GM23248 (cell line): ENCODE results near the gene CR1L. TPM values are rescaled to one million over a fixed set of nuclear protein-coding genes. Genes with fewer than 3 reads are reported as not detected.
"Not testable (repeated sequence)": the region's sequence is repeated elsewhere in the genome, so short reads cannot be mapped to it uniquely, and the experiment has no call there.

Experiments used
- DNase-seq: peaks from one replicate; pipeline ENCODE4 v3.0.0-alpha.2; 2015
- H2AFZ ChIP-seq: fragments of 200-600 bp; sonication (generic); 2 replicates; pipeline ENCODE4 v1.6.1; 2016; ENCODE audit warnings: antibody characterized with exemption
- H3F3A ChIP-seq: fragments of 200-600 bp; sonication (generic); 2 replicates; pipeline ENCODE4 v1.6.1; 2016; ENCODE audit warnings: mild to moderate bottlenecking, antibody characterized with exemption, mixed run types; ENCODE audit not compliant: insufficient read depth
- H3K27ac ChIP-seq: fragments of 200-600 bp; sonication (generic); 2 replicates; pipeline ENCODE4 v1.5.1; 2016; ENCODE audit warnings: mild to moderate bottlenecking
- H3K27me3 ChIP-seq: fragments of 200-600 bp; sonication (generic); replicated peaks from 2 replicates; pipeline ENCODE4 v1.6.1; 2016; ENCODE audit warnings: mild to moderate bottlenecking; ENCODE audit not compliant: insufficient read depth
- H3K36me3 ChIP-seq: fragments of 200-600 bp; sonication (generic); 2 replicates; pipeline ENCODE4 v1.6.1; 2016; ENCODE audit warnings: low read depth, mild to moderate bottlenecking
- H3K4me1 ChIP-seq: fragments of 200-600 bp; sonication (generic); 2 replicates; pipeline ENCODE4 v1.6.1; 2016; ENCODE audit warnings: mild to moderate bottlenecking; ENCODE audit not compliant: insufficient read depth
- H3K4me2 ChIP-seq: fragments of 200-600 bp; sonication (generic); one replicate; pipeline ENCODE4 v1.6.1; 2016; ENCODE audit warnings: mild to moderate bottlenecking; ENCODE audit not compliant: unreplicated experiment
- H3K4me3 ChIP-seq: fragments of 200-600 bp; sonication (generic); 2 replicates; pipeline ENCODE4 v1.5.1; 2016; ENCODE audit warnings: mild to moderate bottlenecking
- H3K79me2 ChIP-seq: fragments of 200-600 bp; sonication (generic); 2 replicates; pipeline ENCODE4 v1.6.1; 2016; ENCODE audit warnings: mild to moderate bottlenecking; ENCODE audit not compliant: insufficient read depth
- H3K9ac ChIP-seq: fragments of 200-600 bp; sonication (generic); 2 replicates; pipeline ENCODE4 v1.6.1; 2016; ENCODE audit warnings: mild to moderate bottlenecking
- H3K9me2 ChIP-seq: fragments of 200-600 bp; sonication (generic); 2 replicates; pipeline ENCODE4 v1.6.1; 2016; ENCODE audit warnings: mixed run types, mild to moderate bottlenecking, moderate library complexity; ENCODE audit not compliant: insufficient read depth
- H3K9me3 ChIP-seq: fragments of 200-600 bp; sonication (generic); one replicate; pipeline ENCODE4 v1.6.1; 2017; ENCODE audit warnings: low read depth
- H4K20me1 ChIP-seq: fragments of 200-600 bp; sonication (generic); 2 replicates; pipeline ENCODE4 v1.6.0; 2016; ENCODE audit not compliant: insufficient read depth
- EZH2 ChIP-seq: fragments of 200-600 bp; sonication (generic); IDR thresholded peaks from 2 replicates; pipeline ENCODE4 v1.6.1; 2018; ENCODE audit warnings: antibody characterized with exemption, mild to moderate bottlenecking; ENCODE audit not compliant: insufficient read depth, poor library complexity, severe bottlenecking
- EZH2phosphoT487 ChIP-seq: fragments of 200-600 bp; sonication (generic); IDR thresholded peaks from 2 replicates; pipeline ENCODE4 v1.6.1; 2018; ENCODE audit warnings: antibody characterized with exemption, moderate library complexity, mild to moderate bottlenecking, low read depth; ENCODE audit not compliant: insufficient read depth
- WGBS, 2 experiments: methylation state at CpG; one replicate each; pipeline ENCODE4 v1.1.6; 2015 to 2017; ENCODE audit warnings: low lambda C conversion rate in 2 of 2, low coverage in 1 of 2; ENCODE audit errors: missing lambda C conversion rate in 2 of 2; 5-methylcytosine and 5-hydroxymethylcytosine counted together
- in situ Hi-C: fragments of 300-500 bp; cut with MboI; formaldehyde crosslinking; loops from 2 replicates; pipeline ENCODE4 v1.15.0; 2020
- polyA plus RNA-seq: library from polyadenylated mRNA; unstranded; fragments of >200 nt; fragmentation: Nextera tagmentation; extraction: Ambion mirVana; gene quantifications from 2 replicates; pipeline ENCODE4 v1.2.1, GENCODE V29; 2016
- total RNA-seq: library from RNA; depleted of rRNA; stranded (reverse); fragments of >200 nt; shearing (Covaris generic); gene quantifications from 2 replicates; pipeline ENCODE4 v1.2.3, GENCODE V29; 2014

The CR1L gene
- total and polyA plus RNA-seq, 2 experiments from 2014 or later = not detected

DNA sequence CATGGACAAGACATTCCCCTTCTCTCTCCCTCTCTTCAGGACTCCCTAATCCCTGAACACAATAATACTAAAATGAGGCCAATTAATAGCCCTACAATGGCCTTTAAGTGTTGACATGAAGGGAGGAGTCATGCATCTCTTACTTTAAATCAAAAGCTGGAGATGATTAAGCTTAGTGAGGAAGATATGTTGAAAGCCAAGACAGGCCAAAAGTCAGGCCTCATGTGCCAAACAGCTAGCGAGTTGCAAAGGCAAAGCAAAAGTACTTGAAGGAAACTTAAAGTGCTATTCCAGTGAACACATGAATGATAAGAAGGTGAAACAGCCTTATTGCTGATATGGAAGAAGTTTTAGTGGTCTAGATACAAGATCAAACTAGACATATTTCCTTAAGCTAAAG, 57.4 kb downstream of the CR1L start:
- no peaks in the 10 kb centered on the region for H3K36me3 ChIP-seq
- no peak for TF ChIP-seq EZH2
- no peak for TF ChIP-seq EZH2phosphoT487
- H3K79me2 ChIP-seq = no peaks in the 10 kb centered on the region
- WGBS, 2 experiments = 23 to 28% methylated on average over 1 of the region's 1 CpG
- no peak overlapping the region for H3K9ac ChIP-seq
- no peaks in the 10 kb centered on the region for H3F3A ChIP-seq
- H2AFZ ChIP-seq = no peak overlapping the region
- H3K9me3 ChIP-seq = no peaks in the 10 kb centered on the region
- H4K20me1 ChIP-seq = no peaks in the 10 kb centered on the region
- peak; percentile 30 for DNase-seq
- no peaks in the 10 kb centered on the region for H3K27me3 ChIP-seq
- in situ Hi-C loops = no loop called here
- H3K9me2 ChIP-seq = no peaks in the 10 kb centered on the region
- peaks cover 8% of the 10 kb centered on the region for H3K4me1 ChIP-seq
- no peak overlapping the region for H3K4me2 ChIP-seq
- no peak overlapping the region for H3K27ac ChIP-seq
- H3K4me3 ChIP-seq = no peak overlapping the region

DNA sequence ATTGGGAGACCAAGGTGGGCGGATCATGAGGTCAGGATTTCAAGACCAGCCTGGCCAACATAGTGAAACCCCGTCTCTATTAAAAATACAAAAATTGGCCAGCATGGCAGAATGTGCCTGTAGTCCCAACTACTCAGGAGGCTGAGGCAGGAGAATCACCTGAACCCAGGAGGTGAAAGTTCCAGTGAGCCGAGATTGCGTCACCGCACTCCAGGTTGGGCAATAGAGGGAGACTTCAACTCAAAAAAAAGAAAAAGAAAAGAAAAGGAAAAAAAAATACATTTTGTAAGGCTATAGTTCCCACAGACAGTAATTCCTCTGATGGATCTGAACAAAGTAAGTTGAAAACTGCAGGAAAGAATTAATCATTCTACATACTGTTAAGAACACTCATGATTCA, 58.8 kb downstream of the CR1L start:
- H4K20me1 ChIP-seq = no peaks in the 10 kb centered on the region
- H3K4me3 ChIP-seq = no peak overlapping the region
- no peaks in the 10 kb centered on the region for H3K9me2 ChIP-seq
- H3K4me1 ChIP-seq = peaks cover 18% of the 10 kb centered on the region
- 84 to 85% methylated on average over 5 of the region's 5 CpGs for WGBS, 2 experiments
- TF ChIP-seq EZH2phosphoT487 = no peak
- TF ChIP-seq EZH2 = no peak
- no peak overlapping the region for H3K4me2 ChIP-seq
- no peak overlapping the region for H3K9ac ChIP-seq
- DNase-seq = no peak
- H3K79me2 ChIP-seq = no peaks in the 10 kb centered on the region
- H3F3A ChIP-seq = peaks cover 10% of the 10 kb centered on the region; the same call in 1 of the 2 replicates
- no peaks in the 10 kb centered on the region for H3K36me3 ChIP-seq
- H3K9me3 ChIP-seq = no peaks in the 10 kb centered on the region
- H2AFZ ChIP-seq = no peak overlapping the region
- no peak overlapping the region for H3K27ac ChIP-seq
- H3K27me3 ChIP-seq = no peaks in the 10 kb centered on the region
- in situ Hi-C loops = no loop called here

DNA sequence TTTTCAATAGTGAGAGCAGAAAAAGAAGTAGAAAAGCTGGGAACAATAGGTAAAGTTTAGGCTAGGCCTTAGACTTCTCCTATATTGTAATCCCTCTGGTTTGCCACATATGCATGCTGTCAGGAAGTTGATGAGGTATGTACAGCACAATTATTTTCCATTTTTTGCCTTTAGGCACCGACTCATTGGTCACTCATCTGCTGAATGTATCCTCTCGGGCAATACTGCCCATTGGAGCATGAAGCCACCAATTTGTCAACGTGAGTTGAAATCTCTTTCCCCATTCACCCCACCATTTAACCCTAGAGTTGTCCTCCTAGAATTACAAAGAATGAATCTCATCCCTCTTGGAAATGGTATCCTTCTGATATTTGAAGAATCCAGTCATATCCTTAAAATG, 63.1 kb downstream of the CR1L start:
- H3K4me3 ChIP-seq, H4K20me1 ChIP-seq, in situ Hi-C loops, H3K9me2 ChIP-seq, H3F3A ChIP-seq, H3K27me3 ChIP-seq, H3K79me2 ChIP-seq, H3K36me3 ChIP-seq, H3K9me3 ChIP-seq: not testable (repeated sequence)
- peaks cover 18% of the 10 kb centered on the region for H3K4me1 ChIP-seq
- peak; percentile 19 for DNase-seq
- WGBS, 2 experiments = 45% methylated on average over 3 of the region's 3 CpGs
- H2AFZ ChIP-seq = peak overlapping the region; percentile 74
- H3K9ac ChIP-seq = 0 out of 2 replicates have a peak overlapping the region, but pooled peaks have one; percentile 17
- peak overlapping the region; percentile 79 for H3K27ac ChIP-seq
- H3K4me2 ChIP-seq = peak overlapping the region; percentile 15

DNA sequence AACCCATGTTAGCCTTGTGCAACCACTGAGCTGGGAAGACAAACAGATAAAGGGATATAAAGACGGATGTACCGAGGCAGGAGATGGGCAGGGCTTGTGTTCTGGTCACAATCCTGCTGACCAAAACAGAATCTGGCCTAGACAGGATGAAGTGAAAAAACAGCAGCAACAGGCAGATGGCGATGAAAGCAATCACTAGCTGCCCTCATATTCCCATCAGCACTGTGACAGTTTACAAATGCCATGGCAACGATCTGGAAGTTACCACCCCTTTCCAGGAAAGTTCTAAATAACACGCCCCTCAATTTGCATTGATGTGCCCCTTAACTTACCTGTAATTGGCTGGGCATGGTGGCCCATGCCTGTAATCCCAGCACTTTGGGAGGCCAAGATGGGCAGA, 66.4 kb downstream of the CR1L start:
- H3K79me2 ChIP-seq = no peaks in the 10 kb centered on the region
- H3K36me3 ChIP-seq = no peaks in the 10 kb centered on the region
- no peaks in the 10 kb centered on the region for H4K20me1 ChIP-seq
- peaks cover 18% of the 10 kb centered on the region for H3K4me1 ChIP-seq
- no peak overlapping the region for H3K9ac ChIP-seq
- TF ChIP-seq EZH2 (no peak), EZH2phosphoT487 (no peak)
- H3K4me3 ChIP-seq = no peak overlapping the region
- in situ Hi-C loops = no loop called here
- H3K9me3 ChIP-seq = no peaks in the 10 kb centered on the region
- no peaks in the 10 kb centered on the region for H3K9me2 ChIP-seq
- H2AFZ ChIP-seq = no peak overlapping the region
- no peak overlapping the region for H3K4me2 ChIP-seq
- no peaks in the 10 kb centered on the region for H3K27me3 ChIP-seq
- DNase-seq = no peak
- WGBS, 2 experiments = 82 to 86% methylated on average over 5 of the region's 5 CpGs
- peaks cover 10% of the 10 kb centered on the region; the same call in 1 of the 2 replicates for H3F3A ChIP-seq
- H3K27ac ChIP-seq = no peak overlapping the region

DNA sequence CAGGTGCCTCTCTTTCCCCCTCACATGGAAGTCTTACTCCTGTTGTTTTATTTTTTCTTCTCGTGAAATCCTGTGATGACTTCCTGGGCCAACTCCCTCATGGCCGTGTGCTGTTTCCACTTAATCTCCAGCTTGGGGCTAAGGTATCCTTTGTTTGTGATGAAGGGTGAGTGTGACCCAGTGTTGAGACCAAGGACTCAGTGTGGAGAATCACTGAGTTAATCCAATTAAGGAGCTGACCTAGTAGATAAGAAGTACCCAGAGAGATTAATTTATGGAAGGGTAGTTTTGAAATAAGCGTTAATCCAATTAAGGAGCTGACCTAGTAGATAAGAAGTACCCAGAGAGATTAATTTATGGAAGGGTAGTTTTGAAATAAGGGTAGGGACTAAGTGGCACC, 67.8 kb downstream of the CR1L start:
- H3K79me2 ChIP-seq, H4K20me1 ChIP-seq, H3K4me1 ChIP-seq, H3K9me3 ChIP-seq, H3K9me2 ChIP-seq, H3K4me2 ChIP-seq, H3K27me3 ChIP-seq, H3K27ac ChIP-seq, H2AFZ ChIP-seq, H3K4me3 ChIP-seq, H3K9ac ChIP-seq, in situ Hi-C loops, DNase-seq, H3F3A ChIP-seq, H3K36me3 ChIP-seq: not testable (repeated sequence)
- WGBS, 2 experiments = 64 to 67% methylated on average over 3 of the region's 3 CpGs
